Tibial nerve (tissue), 4 donors: Measurements from ENCODE around the gene THUMPD2. TPM values are rescaled to one million over a fixed set of nuclear protein-coding genes. Genes with fewer than 3 reads are reported as not detected.

ENCODE experiments used
- DNase-seq, 2 donors: peaks; one replicate each; pipeline ENCODE4 v3.0.0-alpha.2; 2019; ENCODE audit warnings: low spot score in 2 of 2
- H3K27ac ChIP-seq, 4 donors: fragments of 200-600 bp; sonication (generic) in 3 of 4; one replicate each; pipeline ENCODE4 v1.5.1; 2017 to 2019; ENCODE audit warnings: mild to moderate bottlenecking in 1 of 4
- H3K27me3 ChIP-seq, 2 donors: fragments of 200-600 bp; sonication (generic) in 1 of 2; one replicate each; pipeline versions ENCODE4 v1.5.1 to v1.6.0; 2017 to 2019
- H3K36me3 ChIP-seq, 3 donors: fragments of 200-600 bp; sonication (generic); one replicate each; pipeline ENCODE4 v1.5.1; 2018 to 2019
- H3K4me1 ChIP-seq, 4 donors: fragments of 200-600 bp; sonication (generic) in 3 of 4; one replicate each; pipeline ENCODE4 v1.5.1; 2017 to 2019
- H3K4me3 ChIP-seq, 4 donors: fragments of 200-600 bp; sonication (generic) in 3 of 4; one replicate each; pipeline ENCODE4 v1.5.1; 2017 to 2019; ENCODE audit warnings: mild to moderate bottlenecking in 1 of 4, moderate library complexity in 1 of 4
- H3K9me3 ChIP-seq, 4 donors: fragments of 200-600 bp; sonication (generic) in 3 of 4; one replicate each; pipeline ENCODE4 v1.5.1; 2017 to 2019
- EP300 ChIP-seq, 2 donors: sonication (generic); formaldehyde crosslinking; IDR thresholded peaks; one replicate each; pipeline ENCODE4 v1.6.1; 2017; ENCODE audit warnings: antibody characterized with exemption in 2 of 2, mild to moderate bottlenecking in 1 of 2
- POLR2A ChIP-seq, 2 donors: fragments of 450-650 bp; IDR thresholded peaks; one replicate each; pipeline ENCODE4 v1.6.1; 2017; ENCODE audit warnings: antibody characterized with exemption in 2 of 2, mild to moderate bottlenecking in 2 of 2, moderate library complexity in 2 of 2
- WGBS, 2 donors: methylation state at CpG; one replicate each; pipeline ENCODE4 v1.1.5; 2018; 5-methylcytosine and 5-hydroxymethylcytosine counted together
- total RNA-seq, 4 donors: library from RNA; depleted of rRNA; stranded (reverse); fragments of >200 nt; gene quantifications; one replicate each; pipeline ENCODE4 v1.1.0, GENCODE V29; 2016
- TF ChIP-seq, protein P1 (sequence below), 5 experiments: fragments of 200-600 bp in 3 of 5; fragments of 450-650 bp in 2 of 5; sonication (generic) in 3 of 5; IDR thresholded peaks; one replicate each; pipeline ENCODE4 v1.5.1; 2016 to 2019; ENCODE audit warnings: antibody characterized with exemption in 5 of 5, mild to moderate bottlenecking in 3 of 5, moderate library complexity in 2 of 5

Gene THUMPD2
- total RNA-seq, 4 donors from 2014 or later, result 12.0 to 23.7 (median 16.1) TPM

DNA sequence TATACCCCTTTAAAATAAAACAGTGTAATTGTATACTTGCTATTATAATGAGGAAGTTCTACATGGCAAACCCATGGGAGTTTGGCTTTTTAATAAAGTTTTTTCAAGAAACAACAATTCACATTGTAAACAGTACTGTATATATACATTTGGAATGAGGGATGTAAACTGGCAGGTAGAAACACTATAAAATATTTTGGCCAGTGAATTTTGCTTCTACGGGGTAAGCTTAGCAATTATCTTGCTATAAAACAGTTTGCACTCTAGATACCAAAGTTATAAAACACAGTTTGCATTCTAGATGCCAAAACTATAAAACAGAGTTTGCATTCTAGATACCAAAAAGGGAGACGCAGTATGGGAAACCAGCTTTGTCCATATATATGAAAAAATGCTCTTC, 16.6 kb downstream of the THUMPD2 start:
- Histone ChIP-seq H3K4me1 (no peaks in the 10 kb centered on the region), H3K36me3 (peaks cover 0 to 53% (median 11%) of the 10 kb centered on the region in 3 donors), H3K4me3 (no peak overlapping the region), H3K27ac (no peak overlapping the region), H3K27me3 (no peaks in the 10 kb centered on the region), H3K9me3 (no peaks in the 10 kb centered on the region)
- WGBS, 2 donors, result 96 to 97% methylated on average over 2 of the region's 2 CpGs
- no peak for DNase-seq
- no peak for TF ChIP-seq POLR2A (IDR thresholded peaks at IDR 0.05)
- TF ChIP-seq, protein P1, sequence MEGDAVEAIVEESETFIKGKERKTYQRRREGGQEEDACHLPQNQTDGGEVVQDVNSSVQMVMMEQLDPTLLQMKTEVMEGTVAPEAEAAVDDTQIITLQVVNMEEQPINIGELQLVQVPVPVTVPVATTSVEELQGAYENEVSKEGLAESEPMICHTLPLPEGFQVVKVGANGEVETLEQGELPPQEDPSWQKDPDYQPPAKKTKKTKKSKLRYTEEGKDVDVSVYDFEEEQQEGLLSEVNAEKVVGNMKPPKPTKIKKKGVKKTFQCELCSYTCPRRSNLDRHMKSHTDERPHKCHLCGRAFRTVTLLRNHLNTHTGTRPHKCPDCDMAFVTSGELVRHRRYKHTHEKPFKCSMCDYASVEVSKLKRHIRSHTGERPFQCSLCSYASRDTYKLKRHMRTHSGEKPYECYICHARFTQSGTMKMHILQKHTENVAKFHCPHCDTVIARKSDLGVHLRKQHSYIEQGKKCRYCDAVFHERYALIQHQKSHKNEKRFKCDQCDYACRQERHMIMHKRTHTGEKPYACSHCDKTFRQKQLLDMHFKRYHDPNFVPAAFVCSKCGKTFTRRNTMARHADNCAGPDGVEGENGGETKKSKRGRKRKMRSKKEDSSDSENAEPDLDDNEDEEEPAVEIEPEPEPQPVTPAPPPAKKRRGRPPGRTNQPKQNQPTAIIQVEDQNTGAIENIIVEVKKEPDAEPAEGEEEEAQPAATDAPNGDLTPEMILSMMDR (IDR thresholded peaks at IDR 0.05), result no peak
- no peak for TF ChIP-seq EP300 (IDR thresholded peaks at IDR 0.05)

DNA sequence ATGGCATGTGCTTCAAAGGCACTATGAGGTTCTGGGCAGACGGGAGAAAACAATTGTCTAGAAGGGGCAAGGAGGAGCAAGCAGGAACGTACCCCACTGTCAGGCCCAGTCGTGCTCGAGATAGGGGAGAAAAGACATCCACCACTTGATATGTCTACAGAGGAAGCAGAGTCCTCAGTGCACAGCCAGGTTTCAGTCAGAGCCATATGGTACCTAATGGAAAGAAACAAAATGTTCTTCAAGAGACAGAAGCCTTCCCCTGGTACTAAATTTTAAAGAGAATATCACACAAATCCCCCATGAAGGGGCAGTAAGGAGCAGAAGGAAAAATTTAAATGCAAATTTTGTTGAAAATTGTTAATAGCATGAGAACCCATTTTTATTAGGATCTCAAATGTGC, 21.9 kb downstream of the THUMPD2 start:
- TF ChIP-seq POLR2A (IDR thresholded peaks at IDR 0.05) (no peak), EP300 (IDR thresholded peaks at IDR 0.05) (no peak)
- TF ChIP-seq, protein P1 (IDR thresholded peaks at IDR 0.05), result no peak
- no peak for DNase-seq
- Histone ChIP-seq H3K4me1 (no peaks in the 10 kb centered on the region), H3K27ac (no peak overlapping the region), H3K4me3 (no peak overlapping the region), H3K27me3 (no peaks in the 10 kb centered on the region), H3K36me3 (peaks cover 0 to 77% (median 11%) of the 10 kb centered on the region in 3 donors), H3K9me3 (no peaks in the 10 kb centered on the region)
- 91 to 94% methylated on average over 4 of the region's 4 CpGs for WGBS, 2 donors

DNA sequence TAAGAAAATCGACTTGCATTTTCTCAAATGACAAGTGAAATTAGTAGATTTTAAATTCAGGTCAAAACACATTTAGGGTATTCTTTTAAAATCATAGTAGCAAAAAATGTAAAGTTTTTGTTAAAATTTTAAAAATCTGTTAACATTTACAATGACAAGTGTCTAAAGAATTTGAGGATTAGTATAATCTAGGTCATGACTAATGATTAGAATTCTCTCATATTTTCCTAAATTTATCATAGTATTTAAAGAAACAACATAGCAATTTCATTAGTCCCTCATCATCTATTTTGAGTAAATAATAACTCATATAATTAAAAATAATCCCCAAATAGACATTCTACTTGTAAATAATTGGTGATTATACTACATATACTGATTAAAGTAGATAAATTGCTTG, 23.6 kb downstream of the THUMPD2 start:
- Histone ChIP-seq H3K4me1 (no peaks in the 10 kb centered on the region), H3K27ac (no peak overlapping the region), H3K4me3 (no peak overlapping the region), H3K36me3 (peaks cover 0 to 91% (median 19%) of the 10 kb centered on the region in 3 donors), H3K27me3 (no peaks in the 10 kb centered on the region), H3K9me3 (no peaks in the 10 kb centered on the region)
- WGBS, 2 donors, result 91 to 94% methylated on average over 1 of the region's 1 CpG
- no peak for DNase-seq
- TF ChIP-seq EP300 (IDR thresholded peaks at IDR 0.05), result no peak

DNA sequence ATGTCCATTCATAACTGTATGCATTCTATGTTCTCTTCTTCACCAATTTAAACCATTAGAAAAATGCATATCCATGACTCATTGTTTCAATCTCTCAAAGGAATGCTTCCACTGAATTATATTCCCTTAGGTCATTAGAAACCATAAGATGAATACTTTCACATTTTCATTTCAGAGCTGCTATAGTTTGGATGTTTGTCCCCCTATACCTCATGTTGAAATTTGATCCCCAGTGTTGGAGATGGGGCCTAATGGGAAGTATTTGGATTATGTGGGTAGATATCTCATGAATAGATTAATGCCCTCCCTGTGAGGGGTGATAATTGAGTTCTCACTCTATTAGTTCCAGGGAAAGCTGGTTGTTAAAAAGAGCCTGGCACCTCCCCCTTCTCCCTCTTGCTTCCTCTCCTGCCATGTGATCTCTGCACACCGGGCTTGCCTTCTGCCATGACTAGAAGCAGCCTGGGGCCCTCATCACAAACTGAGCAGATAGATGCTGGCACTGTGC, 35.7 kb downstream of the THUMPD2 start:
- H3K36me3 ChIP-seq, result peaks cover 0 to 64% (median 3%) of the 10 kb centered on the region in 3 donors
- TF ChIP-seq EP300 (IDR thresholded peaks at IDR 0.05) (no peak), POLR2A (IDR thresholded peaks at IDR 0.05) (no peak)
- TF ChIP-seq, protein P1 (IDR thresholded peaks at IDR 0.05), result no peak

DNA sequence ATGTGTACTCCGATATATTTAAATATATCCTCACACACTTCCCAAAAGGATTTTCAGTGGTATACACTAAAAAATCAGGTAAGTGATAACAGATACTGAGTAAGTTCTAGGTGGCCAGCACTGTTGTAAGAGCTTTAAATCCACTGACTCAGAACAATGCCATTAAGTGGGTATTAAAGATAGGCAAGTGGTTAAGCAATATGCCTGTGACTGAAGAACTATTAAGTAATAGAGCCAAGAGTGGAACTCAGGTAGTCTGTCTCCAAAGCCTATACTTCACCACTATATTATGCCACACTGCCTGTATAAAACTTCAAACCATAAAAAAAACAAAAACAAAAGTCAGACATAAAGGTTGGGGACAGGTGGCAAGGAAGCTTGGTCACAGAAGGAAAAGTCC, 37.2 kb downstream of the THUMPD2 start:
- H3K4me1 ChIP-seq, result no peaks in the 10 kb centered on the region
- no peak overlapping the region for H3K27ac ChIP-seq
- 95% methylated on average over 1 of the region's 1 CpG for WGBS, 2 donors
- H3K9me3 ChIP-seq, result no peaks in the 10 kb centered on the region
- peaks cover 0 to 73% (median 3%) of the 10 kb centered on the region in 3 donors for H3K36me3 ChIP-seq
- no peaks in the 10 kb centered on the region for H3K27me3 ChIP-seq
- no peak for DNase-seq
- TF ChIP-seq, protein P1 (IDR thresholded peaks at IDR 0.05), result no peak
- no peak for TF ChIP-seq EP300 (IDR thresholded peaks at IDR 0.05)
- no peak for TF ChIP-seq POLR2A (IDR thresholded peaks at IDR 0.05)
- no peak overlapping the region for H3K4me3 ChIP-seq

More for the DNA sequence above, 35.7 kb downstream of the THUMPD2 start:
- no peak overlapping the region for H3K27ac ChIP-seq
- no peaks in the 10 kb centered on the region for H3K4me1 ChIP-seq
- no peak overlapping the region for H3K4me3 ChIP-seq
- WGBS, 2 donors, result 28 to 47% methylated on average over 1 of the region's 1 CpG
- H3K27me3 ChIP-seq, result no peaks in the 10 kb centered on the region
- H3K9me3 ChIP-seq, result no peaks in the 10 kb centered on the region
- no peak for DNase-seq

DNA sequence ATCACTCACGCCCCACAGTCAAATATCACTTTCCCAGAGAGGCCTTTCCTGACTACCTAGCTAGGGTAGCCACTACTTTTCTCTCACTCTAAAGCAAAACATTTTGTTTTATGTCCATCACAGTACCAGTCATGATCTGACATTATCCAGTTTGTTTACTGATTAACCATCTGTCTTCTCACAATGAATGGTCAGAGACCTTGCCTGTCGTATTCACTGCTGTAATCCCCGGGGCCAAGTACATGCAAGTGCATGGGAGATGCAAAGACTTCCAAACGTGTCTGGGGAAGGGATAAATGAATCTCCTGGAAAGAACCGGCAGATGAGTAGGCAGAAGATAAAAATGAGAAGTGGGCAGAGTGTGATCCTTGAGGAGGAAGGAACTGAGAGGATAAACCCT, 39.7 kb downstream of the THUMPD2 start:
- no peak for DNase-seq
- TF ChIP-seq POLR2A (IDR thresholded peaks at IDR 0.05), result no peak
- TF ChIP-seq EP300 (IDR thresholded peaks at IDR 0.05), result no peak
- TF ChIP-seq, protein P1 (IDR thresholded peaks at IDR 0.05), result no peak
- no peak overlapping the region for H3K4me3 ChIP-seq
- no peak overlapping the region for H3K27ac ChIP-seq
- no peaks in the 10 kb centered on the region for H3K4me1 ChIP-seq
- WGBS, 2 donors, result 78 to 80% methylated on average over 5 of the region's 5 CpGs
- no peaks in the 10 kb centered on the region for H3K27me3 ChIP-seq
- H3K9me3 ChIP-seq, result no peaks in the 10 kb centered on the region
- peaks cover 0 to 89% (median 3%) of the 10 kb centered on the region in 3 donors for H3K36me3 ChIP-seq
